Measurements from ENCODE around the gene C11orf71.

- TF ChIP-seq CTCF (IDR thresholded peaks at IDR 0.05 in 2 of 3, conservative IDR thresholded peaks at IDR 0.05 in 1 of 3; ENCODE audit: control insufficient read depth in 2 of 3, extremely low read depth in 1 of 3, insufficient read depth in 1 of 3, low read depth in 3 of 3, low read length in 3 of 3) (no peak), HDAC6 (IDR thresholded peaks at IDR 0.05; ENCODE audit: unreplicated experiment) (no peak), ATF7 (IDR thresholded peaks at IDR 0.05; ENCODE audit: low read depth) (no peak), E2F4 (IDR thresholded peaks at IDR 0.05; ENCODE audit: low read depth, low read length) (no peak), TAF1 (IDR thresholded peaks at IDR 0.05; ENCODE audit: borderline replicate concordance, low read depth, low read length) (no peak), SIX5 (IDR thresholded peaks at IDR 0.05; ENCODE audit: low read depth, low read length, severe bottlenecking) (no peak), REST (IDR thresholded peaks at IDR 0.05; ENCODE audit: low read depth, low read length) (no peak), E4F1 (IDR thresholded peaks at IDR 0.05; ENCODE audit: borderline replicate concordance, partially characterized antibody) (no peak), CHD2 (IDR thresholded peaks at IDR 0.05; ENCODE audit: borderline replicate concordance, low read depth, low read length) (no peak), FOXM1 (IDR thresholded peaks at IDR 0.05; ENCODE audit: low read depth, low read length) (no peak), HDAC2 (IDR thresholded peaks at IDR 0.05) (no peak)
- TF ChIP-seq, protein P1, sequence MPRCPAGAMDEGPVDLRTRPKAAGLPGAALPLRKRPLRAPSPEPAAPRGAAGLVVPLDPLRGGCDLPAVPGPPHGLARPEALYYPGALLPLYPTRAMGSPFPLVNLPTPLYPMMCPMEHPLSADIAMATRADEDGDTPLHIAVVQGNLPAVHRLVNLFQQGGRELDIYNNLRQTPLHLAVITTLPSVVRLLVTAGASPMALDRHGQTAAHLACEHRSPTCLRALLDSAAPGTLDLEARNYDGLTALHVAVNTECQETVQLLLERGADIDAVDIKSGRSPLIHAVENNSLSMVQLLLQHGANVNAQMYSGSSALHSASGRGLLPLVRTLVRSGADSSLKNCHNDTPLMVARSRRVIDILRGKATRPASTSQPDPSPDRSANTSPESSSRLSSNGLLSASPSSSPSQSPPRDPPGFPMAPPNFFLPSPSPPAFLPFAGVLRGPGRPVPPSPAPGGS (IDR thresholded peaks at IDR 0.05; ENCODE audit: borderline replicate concordance, insufficient read depth, low read depth, low read length, poor library complexity, severe bottlenecking), result no peak
Measured at GRCh38 chr11:114386131-114386530, 14.2 kb downstream of the C11orf71 start.
